ENCODE measurements around the gene TTC9C.
"Not testable (repeated sequence)": the region's sequence is repeated elsewhere in the genome, so short reads cannot be mapped to it uniquely, and the experiment has no call there.

The TTC9C gene

GRCh38 chr11:62732830-62733229 lies 4.5 kb downstream of the TTC9C start:
- H4K20me1 ChIP-seq (ENCODE audit: control insufficient read depth, insufficient read depth, low read depth, low read length) = no peaks in the 10 kb centered on the region
- TF ChIP-seq EZH2phosphoT487 (IDR thresholded peaks at IDR 0.05; ENCODE audit: borderline replicate concordance, low read length) = no peak
- no peak for TF ChIP-seq CTCF (IDR thresholded peaks at IDR 0.05; ENCODE audit: low read depth, low read length, poor library complexity, severe bottlenecking)
- no peak overlapping the region for H3K4me2 ChIP-seq (ENCODE audit: low read length)
- H3K36me3 ChIP-seq (ENCODE audit: control insufficient read depth, low read length) = peaks cover 58% of the 10 kb centered on the region
- no peak overlapping the region for H3K4me3 ChIP-seq (ENCODE audit: low read length)
- peaks cover 64% of the 10 kb centered on the region for H3K79me2 ChIP-seq (ENCODE audit: control insufficient read depth, low read length)
- no peaks in the 10 kb centered on the region for H3K9me3 ChIP-seq (ENCODE audit: control insufficient read depth, insufficient read depth, low read length)
- H3K4me1 ChIP-seq (ENCODE audit: control insufficient read depth, low read length) = peaks cover 16% of the 10 kb centered on the region
- H3F3A ChIP-seq (ENCODE audit: control insufficient read depth, insufficient read depth) = peaks cover 2% of the 10 kb centered on the region; the same call in 1 of the 2 replicates
- H3K27ac ChIP-seq (ENCODE audit: low read depth, low read length) = no peak overlapping the region
- no peaks in the 10 kb centered on the region for H3K27me3 ChIP-seq (ENCODE audit: control insufficient read depth, low read length)
- H3K9me2 ChIP-seq (replicated peaks; ENCODE audit: control insufficient read depth, low read length) = no peaks in the 10 kb centered on the region

GRCh38 chr11:62737196-62737595 lies 8.9 kb downstream of the TTC9C start:
- no peak overlapping the region for H3K4me2 ChIP-seq (ENCODE audit: low read length)
- no peaks in the 10 kb centered on the region for H3K9me3 ChIP-seq (ENCODE audit: control insufficient read depth, insufficient read depth, low read length)
- H3K79me2 ChIP-seq (ENCODE audit: control insufficient read depth, low read length) = peaks cover 26% of the 10 kb centered on the region
- H3F3A ChIP-seq (ENCODE audit: control insufficient read depth, insufficient read depth) = peaks cover 9% of the 10 kb centered on the region
- no peaks in the 10 kb centered on the region for H3K4me1 ChIP-seq (ENCODE audit: control insufficient read depth, low read length)
- no peak overlapping the region for H3K27ac ChIP-seq (ENCODE audit: low read depth, low read length)
- H4K20me1 ChIP-seq (ENCODE audit: control insufficient read depth, insufficient read depth, low read depth, low read length) = no peaks in the 10 kb centered on the region
- peaks cover 51% of the 10 kb centered on the region for H3K36me3 ChIP-seq (ENCODE audit: control insufficient read depth, low read length)
- H3K27me3 ChIP-seq (ENCODE audit: control insufficient read depth, low read length) = no peaks in the 10 kb centered on the region
- H3K4me3 ChIP-seq (ENCODE audit: low read length) = no peak overlapping the region
- TF ChIP-seq EZH2phosphoT487 (IDR thresholded peaks at IDR 0.05; ENCODE audit: borderline replicate concordance, low read length) = no peak
- no peaks in the 10 kb centered on the region for H3K9me2 ChIP-seq (replicated peaks; ENCODE audit: control insufficient read depth, low read length)

GRCh38 chr11:62747475-62748160 lies 19.3 kb downstream of the TTC9C start:
- Histone ChIP-seq H3K27me3 (ENCODE audit: control insufficient read depth, low read length) (no peaks in the 10 kb centered on the region), H3K4me2 (ENCODE audit: low read length) (no peak overlapping the region), H3K4me3 (ENCODE audit: low read length) (no peak overlapping the region), H3K79me2 (ENCODE audit: control insufficient read depth, low read length) (peaks cover 10% of the 10 kb centered on the region), H3K36me3 (ENCODE audit: control insufficient read depth, low read length) (peaks cover 8% of the 10 kb centered on the region), H3F3A (ENCODE audit: control insufficient read depth, insufficient read depth) (peaks cover 15% of the 10 kb centered on the region), H3K27ac (ENCODE audit: low read depth, low read length) (no peak overlapping the region), H3K4me1 (ENCODE audit: control insufficient read depth, low read length) (peaks cover 6% of the 10 kb centered on the region; the same call in 1 of the 2 replicates), H3K9me2 (replicated peaks; ENCODE audit: control insufficient read depth, low read length) (no peaks in the 10 kb centered on the region), H4K20me1 (ENCODE audit: control insufficient read depth, insufficient read depth, low read depth, low read length) (no peaks in the 10 kb centered on the region), H3K9me3 (ENCODE audit: control insufficient read depth, insufficient read depth, low read length) (no peaks in the 10 kb centered on the region)
- TF ChIP-seq CTCF (IDR thresholded peaks at IDR 0.05; ENCODE audit: low read depth, low read length, poor library complexity, severe bottlenecking) (no peak), EZH2phosphoT487 (IDR thresholded peaks at IDR 0.05; ENCODE audit: borderline replicate concordance, low read length) (no peak)

- Histone ChIP-seq H3K36me3 (ENCODE audit: control insufficient read depth, low read length) (peaks cover 12% of the 10 kb centered on the region), H3K4me1 (ENCODE audit: control insufficient read depth, low read length) (peaks cover 18% of the 10 kb centered on the region), H3K79me2 (ENCODE audit: control insufficient read depth, low read length) (peaks cover 20% of the 10 kb centered on the region), H3F3A (ENCODE audit: control insufficient read depth, insufficient read depth) (peaks cover 11% of the 10 kb centered on the region)
- H3K9me3 ChIP-seq (ENCODE audit: control insufficient read depth, insufficient read depth, low read length); H3K27me3 ChIP-seq (ENCODE audit: control insufficient read depth, low read length); H4K20me1 ChIP-seq (ENCODE audit: control insufficient read depth, insufficient read depth, low read depth, low read length); H3K9me2 ChIP-seq (replicated peaks; ENCODE audit: control insufficient read depth, low read length); H3K27ac ChIP-seq (ENCODE audit: low read depth, low read length); H3K4me3 ChIP-seq (ENCODE audit: low read length); H3K4me2 ChIP-seq (ENCODE audit: low read length): not testable (repeated sequence)
Measured at GRCh38 chr11:62749931-62750330, 21.6 kb downstream of the TTC9C start.
